NB4 (cell line): ENCODE results near the gene ATP1A3.

Experiments
- CTCF ChIP-seq: IDR thresholded peaks from one replicate; pipeline ENCODE4 v1.5.1; 2012; ENCODE audit warnings: low read depth, low read length
- MAX ChIP-seq: IDR thresholded peaks from 2 replicates; pipeline ENCODE4 v1.6.1; 2011; ENCODE audit warnings: low read depth, low read length
- MYC ChIP-seq: IDR thresholded peaks from 2 replicates; pipeline ENCODE4 v1.6.1; 2011; ENCODE audit warnings: low read depth, low read length
- POLR2A ChIP-seq: IDR thresholded peaks from 2 replicates; pipeline ENCODE4 v1.6.1; 2011; ENCODE audit warnings: mild to moderate bottlenecking; ENCODE audit not compliant: insufficient read length; ENCODE audit errors: extremely low read depth

GRCh38 chr19:41993612-41994483, at the start of gene ATP1A3:
- TF ChIP-seq MAX: no peak
- TF ChIP-seq CTCF: no peak
- no peak for TF ChIP-seq POLR2A
- TF ChIP-seq MYC: no peak
